22Rv1 (cell line): ENCODE measurements around the gene CACNA2D4.
A peak's percentile ranks its signal among the peaks of the same experiment; 100 is the strongest.

Source experiments
- H3K27ac ChIP-seq: fragments of 450-650 bp; 2 replicates; pipeline ENCODE4 v1.5.1; 2017
- ZFX ChIP-seq: fragments of 450-650 bp; IDR thresholded peaks from 2 replicates; pipeline ENCODE4 v1.6.1; 2017; ENCODE audit warnings: antibody characterized with exemption, borderline replicate concordance
- TF ChIP-seq, protein P1 (sequence below): fragments of 450-650 bp; IDR thresholded peaks from 2 replicates; pipeline ENCODE4 v1.5.1; 2017; ENCODE audit warnings: mild to moderate bottlenecking

CACNA2D4 gene

DNA sequence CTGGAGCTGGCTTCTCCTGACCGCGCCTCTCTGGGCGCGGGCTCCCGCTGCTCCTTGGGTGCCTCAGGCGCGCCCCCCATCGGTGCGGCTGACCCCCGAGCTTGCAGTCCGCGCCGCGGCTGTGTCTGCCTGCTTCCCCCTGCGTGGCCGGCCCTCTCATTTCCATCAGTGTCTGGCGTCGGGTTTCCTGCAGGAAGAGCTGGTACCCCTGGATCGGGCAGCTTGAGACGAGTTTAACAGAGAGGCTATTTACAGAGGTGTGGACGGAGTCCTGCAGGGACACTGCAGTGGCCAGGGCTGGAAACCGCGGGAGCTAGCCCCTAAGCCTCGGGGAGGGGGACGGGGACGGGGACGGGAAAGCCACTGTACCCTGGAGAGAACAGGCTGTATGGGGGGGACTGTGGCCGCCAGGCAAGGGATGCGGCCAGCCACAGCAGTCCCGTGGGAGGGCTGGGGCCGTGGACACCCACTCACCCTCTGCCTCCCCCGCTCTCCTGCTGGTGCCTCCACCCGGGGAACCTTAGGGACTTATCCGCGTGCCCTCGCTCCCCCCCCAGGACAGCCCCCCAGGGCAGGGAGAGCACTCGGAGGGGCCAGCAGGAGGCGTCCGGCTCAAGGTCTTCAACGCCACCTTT is 3.7 kb upstream of the CACNA2D4 start:
- H3K27ac ChIP-seq = no peak overlapping the region
- TF ChIP-seq, protein P1, sequence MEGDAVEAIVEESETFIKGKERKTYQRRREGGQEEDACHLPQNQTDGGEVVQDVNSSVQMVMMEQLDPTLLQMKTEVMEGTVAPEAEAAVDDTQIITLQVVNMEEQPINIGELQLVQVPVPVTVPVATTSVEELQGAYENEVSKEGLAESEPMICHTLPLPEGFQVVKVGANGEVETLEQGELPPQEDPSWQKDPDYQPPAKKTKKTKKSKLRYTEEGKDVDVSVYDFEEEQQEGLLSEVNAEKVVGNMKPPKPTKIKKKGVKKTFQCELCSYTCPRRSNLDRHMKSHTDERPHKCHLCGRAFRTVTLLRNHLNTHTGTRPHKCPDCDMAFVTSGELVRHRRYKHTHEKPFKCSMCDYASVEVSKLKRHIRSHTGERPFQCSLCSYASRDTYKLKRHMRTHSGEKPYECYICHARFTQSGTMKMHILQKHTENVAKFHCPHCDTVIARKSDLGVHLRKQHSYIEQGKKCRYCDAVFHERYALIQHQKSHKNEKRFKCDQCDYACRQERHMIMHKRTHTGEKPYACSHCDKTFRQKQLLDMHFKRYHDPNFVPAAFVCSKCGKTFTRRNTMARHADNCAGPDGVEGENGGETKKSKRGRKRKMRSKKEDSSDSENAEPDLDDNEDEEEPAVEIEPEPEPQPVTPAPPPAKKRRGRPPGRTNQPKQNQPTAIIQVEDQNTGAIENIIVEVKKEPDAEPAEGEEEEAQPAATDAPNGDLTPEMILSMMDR = peak; percentile 75
- TF ChIP-seq ZFX = no peak

DNA sequence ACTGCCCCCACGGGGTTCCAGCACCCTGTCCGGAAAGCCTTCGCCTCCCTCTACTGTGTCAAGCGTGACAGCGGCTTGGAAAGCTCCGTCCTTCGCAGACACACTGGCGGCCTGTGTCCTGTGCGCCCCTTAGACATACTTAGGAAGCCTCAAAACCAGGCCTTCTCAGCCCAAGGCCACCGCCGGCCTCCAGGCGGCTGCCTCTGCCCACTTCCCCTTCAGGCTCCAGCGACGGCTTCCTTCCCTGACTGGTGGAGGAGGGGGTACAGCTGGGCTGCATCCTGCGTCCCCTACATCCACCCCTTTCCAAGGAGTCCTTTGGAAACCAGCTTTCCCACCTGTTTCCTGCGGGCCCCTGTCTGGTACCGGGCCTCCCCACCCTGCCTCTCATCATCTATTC is 2.5 kb upstream of the CACNA2D4 start:
- TF ChIP-seq, protein P1 = no peak
- no peak for TF ChIP-seq ZFX
- no peak overlapping the region for H3K27ac ChIP-seq

DNA sequence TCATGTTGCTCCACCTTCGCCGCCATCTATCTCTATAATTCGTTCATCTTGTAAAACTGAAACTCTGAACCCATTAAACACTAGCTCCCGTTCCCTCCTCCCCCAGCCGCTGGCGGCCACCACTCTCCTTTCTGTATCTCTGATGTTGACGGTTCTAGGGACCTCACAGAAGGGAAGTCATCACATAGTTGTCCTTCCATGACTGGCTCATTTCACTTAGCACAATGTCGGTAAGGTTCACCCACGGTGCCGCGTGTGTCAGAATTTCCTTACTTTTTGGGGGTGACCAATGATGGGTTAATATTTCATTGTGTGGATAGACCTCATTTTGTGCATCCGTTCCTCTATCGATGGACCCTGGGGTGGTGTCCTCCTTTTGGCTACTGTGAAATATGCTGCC is 2.0 kb upstream of the CACNA2D4 start:
- TF ChIP-seq, protein P1 = no peak
- no peak for TF ChIP-seq ZFX
- H3K27ac ChIP-seq = no peak overlapping the region

DNA sequence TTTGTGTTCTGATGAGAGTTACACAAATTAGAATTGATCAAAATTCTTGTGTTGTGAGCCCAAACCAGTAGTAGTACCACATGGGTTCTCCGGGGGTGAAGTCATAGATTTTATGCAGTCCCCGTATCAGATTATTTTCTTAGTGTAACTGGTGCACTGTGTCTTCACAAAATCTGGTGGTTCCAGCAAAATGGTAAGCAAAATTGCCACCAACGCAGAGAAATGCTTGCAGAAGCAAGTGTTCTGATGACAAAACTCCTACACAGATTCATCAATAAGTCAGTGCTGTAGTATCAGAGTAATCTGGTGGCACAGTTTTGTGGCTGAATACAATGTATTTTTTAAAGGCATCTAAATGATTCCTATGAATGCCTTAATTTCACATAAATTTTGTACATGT is 1.3 kb upstream of the CACNA2D4 start:
- no peak overlapping the region for H3K27ac ChIP-seq
- no peak for TF ChIP-seq ZFX
- TF ChIP-seq, protein P1 = no peak

DNA sequence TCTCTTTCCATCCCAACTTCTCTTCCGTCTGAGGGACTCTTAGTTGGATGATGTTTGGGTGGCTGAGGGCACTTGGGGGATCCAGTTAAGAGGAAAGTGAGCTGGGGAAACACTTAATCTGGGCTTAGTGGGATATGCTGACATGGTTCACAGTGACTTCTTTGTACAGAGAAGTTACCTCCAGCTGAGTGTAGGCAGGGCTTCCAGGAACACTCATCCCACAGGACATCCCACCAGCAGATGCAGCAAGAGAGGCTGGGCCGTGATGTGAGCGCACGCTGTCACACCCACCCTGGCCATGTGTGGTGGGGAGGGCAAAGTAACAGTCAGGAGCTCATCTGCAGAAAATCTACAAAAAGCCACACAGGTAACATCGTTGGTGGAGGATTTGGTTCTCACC is 832 bp upstream of the CACNA2D4 start:
- no peak for TF ChIP-seq ZFX
- TF ChIP-seq, protein P1 = no peak
- no peak overlapping the region for H3K27ac ChIP-seq

DNA sequence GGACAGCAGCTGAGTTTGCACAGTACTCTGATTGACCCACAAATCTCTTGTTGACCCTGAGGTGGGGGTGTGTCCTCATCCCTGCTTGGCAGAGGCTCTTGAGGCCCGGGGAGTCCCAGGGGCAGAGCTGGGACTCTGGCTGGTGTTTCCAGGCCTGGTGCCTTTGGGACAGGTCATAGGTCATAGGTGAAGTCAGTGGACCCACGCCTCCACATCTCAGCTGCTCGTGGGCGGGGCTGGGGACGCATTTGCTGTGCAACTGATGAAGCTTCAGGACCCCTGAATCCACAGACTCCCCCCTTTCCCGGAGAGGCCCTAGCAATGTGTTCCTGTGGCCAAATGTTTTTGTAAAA is 408 bp upstream of the CACNA2D4 start:
- H3K27ac ChIP-seq = no peak overlapping the region
- TF ChIP-seq, protein P1 = no peak
- TF ChIP-seq ZFX = no peak

DNA sequence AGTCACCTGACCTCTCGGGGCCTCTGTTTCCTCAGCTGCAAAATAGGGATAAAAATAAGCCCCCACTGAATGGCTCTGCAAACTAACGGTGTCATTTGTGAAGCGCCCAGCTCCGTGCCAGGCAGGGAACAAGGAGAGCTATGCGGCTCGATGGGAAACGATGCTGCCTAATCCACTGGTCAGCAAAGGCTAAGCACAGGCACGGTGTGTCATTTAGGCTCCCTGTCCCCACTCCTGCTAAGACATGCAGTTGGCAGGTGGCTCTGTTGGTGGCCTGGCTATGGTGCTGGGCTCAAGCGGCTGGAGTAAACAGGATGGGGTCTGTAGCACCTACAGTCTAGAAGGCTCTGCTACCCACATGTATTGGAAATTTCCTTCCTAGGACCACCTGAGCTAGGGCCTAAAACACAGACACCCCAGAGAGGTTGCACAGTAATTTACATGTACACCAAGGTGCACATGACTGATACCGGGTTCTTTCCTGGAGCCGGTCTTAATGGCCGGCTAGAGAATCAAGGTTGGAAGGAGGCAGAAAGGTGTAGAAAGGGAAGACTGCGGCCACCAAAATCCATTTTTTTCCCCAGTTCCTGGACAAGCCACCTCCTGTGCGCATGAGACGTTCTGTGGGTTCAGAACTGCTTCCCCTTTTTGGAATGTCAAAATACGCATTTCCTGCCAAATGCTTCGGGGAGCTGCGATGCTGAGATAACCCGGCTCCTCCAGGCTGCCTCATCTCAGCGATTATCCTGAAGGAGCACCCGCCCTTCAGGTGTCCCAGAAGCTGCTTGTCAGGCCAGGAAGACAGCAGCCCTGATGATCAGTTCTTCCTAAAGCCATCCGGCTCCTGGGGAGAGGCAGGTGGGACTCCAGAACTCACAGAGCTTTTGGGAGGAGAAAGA is 1.0 kb downstream of the CACNA2D4 start:
- TF ChIP-seq ZFX = no peak
- TF ChIP-seq, protein P1 = no peak
- no peak overlapping the region for H3K27ac ChIP-seq
